Bronchial epithelial cell (primary cell): ENCODE results near the gene EMILIN2. TPM values are rescaled to one million over a fixed set of nuclear protein-coding genes. Genes with fewer than 3 reads are reported as not detected.

Experiments
- DNase-seq: peaks from one replicate; pipeline ENCODE4 v3.0.0-alpha.2; 2010; ENCODE audit warnings: low read depth
- FAIRE-seq: peaks from 2 replicates; lab custom pipeline; 2011; peaks lifted over from hg19 to GRCh38; lab: Jason Lieb, UNC
- H3K27me3 ChIP-seq: 2 replicates; pipeline ENCODE4 v1.5.1; 2011; ENCODE audit warnings: low read length; ENCODE audit not compliant: control insufficient read depth, insufficient read depth
- H3K36me3 ChIP-seq: 2 replicates; pipeline ENCODE4 v1.5.1; 2011; ENCODE audit warnings: low read length; ENCODE audit not compliant: control insufficient read depth, insufficient read depth
- H3K4me3 ChIP-seq: 2 replicates; pipeline ENCODE4 v1.5.1; 2011; ENCODE audit warnings: mild to moderate bottlenecking, low read depth, low read length, control low read depth
- CTCF ChIP-seq: IDR thresholded peaks from 2 replicates; pipeline ENCODE4 v1.5.1; 2011; ENCODE audit warnings: mild to moderate bottlenecking, moderate library complexity, low read length, control low read depth, inconsistent platforms; ENCODE audit not compliant: insufficient read depth, severe bottlenecking
- total RNA-seq: library from RNA; depleted of rRNA; stranded (reverse); fragments of >200 nt; gene quantifications from 2 replicates; pipeline ENCODE4 v1.2.1, GENCODE V29; 2014

Gene EMILIN2
- total RNA-seq, 1 donor from 2014 or later = 1.3 TPM

GRCh38 chr18:2879889-2880288 lies 33.1 kb downstream of the EMILIN2 start:
- H3K4me3 ChIP-seq = no peak overlapping the region
- H3K27me3 ChIP-seq = no peaks in the 10 kb centered on the region
- no peaks in the 10 kb centered on the region for H3K36me3 ChIP-seq
- TF ChIP-seq CTCF = no peak
- FAIRE-seq (peak; percentile 55), DNase-seq (no peak)

- FAIRE-seq = no peak
- Histone ChIP-seq H3K27me3 (no peaks in the 10 kb centered on the region), H3K36me3 (no peaks in the 10 kb centered on the region), H3K4me3 (no peak overlapping the region)
- no peak for TF ChIP-seq CTCF
- DNase-seq = no peak
Measured at GRCh38 chr18:2880473-2880872, 33.7 kb downstream of the EMILIN2 start.

GRCh38 chr18:2881088-2881839 lies 34.5 kb downstream of the EMILIN2 start:
- Histone ChIP-seq H3K27me3 (no peaks in the 10 kb centered on the region), H3K36me3 (no peaks in the 10 kb centered on the region), H3K4me3 (no peak overlapping the region)
- TF ChIP-seq CTCF = no peak
- FAIRE-seq (no peak), DNase-seq (peak; percentile 59)

GRCh38 chr18:2881840-2882195 lies 35.0 kb downstream of the EMILIN2 start:
- no peaks in the 10 kb centered on the region for H3K36me3 ChIP-seq
- FAIRE-seq (no peak), DNase-seq (no peak)
- TF ChIP-seq CTCF = no peak
- no peak overlapping the region for H3K4me3 ChIP-seq
- no peaks in the 10 kb centered on the region for H3K27me3 ChIP-seq

GRCh38 chr18:2882201-2882600 lies 35.4 kb downstream of the EMILIN2 start:
- no peak for FAIRE-seq
- DNase-seq = no peak
- Histone ChIP-seq H3K36me3 (no peaks in the 10 kb centered on the region), H3K4me3 (no peak overlapping the region), H3K27me3 (no peaks in the 10 kb centered on the region)
- no peak for TF ChIP-seq CTCF
